Transverse colon (tissue), 4 donors: ENCODE results near the gene RASGRP2.

Source experiments
- EP300 ChIP-seq: sonication (generic); formaldehyde crosslinking; IDR thresholded peaks from one replicate; pipeline ENCODE4 v1.6.1; 2017; ENCODE audit warnings: antibody characterized with exemption, low read depth
- POLR2A ChIP-seq: fragments of 450-650 bp; IDR thresholded peaks from one replicate; pipeline ENCODE4 v1.6.1; 2016; ENCODE audit warnings: antibody characterized with exemption, mild to moderate bottlenecking, moderate library complexity
- POLR2AphosphoS5 ChIP-seq, 3 donors: sonication (generic); formaldehyde crosslinking; IDR thresholded peaks; one replicate each; pipeline ENCODE4 v1.6.1; 2016; ENCODE audit warnings: antibody characterized with exemption in 3 of 3
- TF ChIP-seq, protein P1 (sequence below), 5 experiments: fragments of 200-600 bp in 3 of 5; fragments of 450-650 bp in 2 of 5; sonication (generic) in 3 of 5; IDR thresholded peaks; 1 replicate in 2 of 5; 2 replicates in 3 of 5; pipeline ENCODE4 v1.5.1; 2016 to 2017; ENCODE audit warnings: antibody characterized with exemption in 5 of 5, inconsistent platforms in 3 of 5, mild to moderate bottlenecking in 2 of 5, moderate library complexity in 1 of 5

DNA sequence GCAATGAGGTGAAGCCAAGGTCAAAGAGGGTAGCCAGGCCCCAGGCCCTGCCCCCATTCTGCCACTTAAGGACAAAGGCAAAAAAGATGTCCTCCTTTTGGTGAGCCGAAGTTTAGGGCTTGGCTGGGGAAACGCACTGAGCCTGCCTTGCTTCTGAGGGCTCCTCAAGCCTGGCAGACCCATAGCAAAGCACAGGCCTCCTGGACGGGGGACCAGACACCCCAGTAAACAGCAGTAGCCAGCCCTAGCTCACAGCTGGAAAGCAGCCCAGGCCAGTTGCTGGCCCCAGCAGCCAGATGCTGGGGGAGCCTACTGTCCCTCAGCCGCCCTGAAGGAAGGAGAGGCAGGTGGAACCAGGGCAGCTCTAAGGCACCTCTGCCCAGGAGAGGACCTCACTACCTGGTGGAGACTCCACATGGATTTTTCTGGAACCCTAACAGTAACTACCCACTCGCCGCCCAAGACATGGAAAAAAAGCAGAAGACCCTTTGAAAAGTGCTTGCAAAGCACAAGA lies 19.6 kb upstream of the RASGRP2 start:
- TF ChIP-seq POLR2A = no peak
- TF ChIP-seq, protein P1, sequence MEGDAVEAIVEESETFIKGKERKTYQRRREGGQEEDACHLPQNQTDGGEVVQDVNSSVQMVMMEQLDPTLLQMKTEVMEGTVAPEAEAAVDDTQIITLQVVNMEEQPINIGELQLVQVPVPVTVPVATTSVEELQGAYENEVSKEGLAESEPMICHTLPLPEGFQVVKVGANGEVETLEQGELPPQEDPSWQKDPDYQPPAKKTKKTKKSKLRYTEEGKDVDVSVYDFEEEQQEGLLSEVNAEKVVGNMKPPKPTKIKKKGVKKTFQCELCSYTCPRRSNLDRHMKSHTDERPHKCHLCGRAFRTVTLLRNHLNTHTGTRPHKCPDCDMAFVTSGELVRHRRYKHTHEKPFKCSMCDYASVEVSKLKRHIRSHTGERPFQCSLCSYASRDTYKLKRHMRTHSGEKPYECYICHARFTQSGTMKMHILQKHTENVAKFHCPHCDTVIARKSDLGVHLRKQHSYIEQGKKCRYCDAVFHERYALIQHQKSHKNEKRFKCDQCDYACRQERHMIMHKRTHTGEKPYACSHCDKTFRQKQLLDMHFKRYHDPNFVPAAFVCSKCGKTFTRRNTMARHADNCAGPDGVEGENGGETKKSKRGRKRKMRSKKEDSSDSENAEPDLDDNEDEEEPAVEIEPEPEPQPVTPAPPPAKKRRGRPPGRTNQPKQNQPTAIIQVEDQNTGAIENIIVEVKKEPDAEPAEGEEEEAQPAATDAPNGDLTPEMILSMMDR (IDR thresholded peaks at IDR 0.05) = no peak
- TF ChIP-seq EP300 = no peak
- TF ChIP-seq POLR2AphosphoS5 (IDR thresholded peaks at IDR 0.05) = no peak
